GM10847 (cell line): Measurements from ENCODE around the gene TCIRG1.

Source experiments
- POLR2A ChIP-seq: IDR thresholded peaks from 2 replicates; pipeline ENCODE4 v1.6.1; 2011; ENCODE audit not compliant: insufficient read length; ENCODE audit errors: extremely low read depth

Gene TCIRG1

GRCh38 chr11:68038718-68039525 is at the start of gene TCIRG1:
TSS of gene TCIRG1 (plus strand) at chr11:68039025. CDS start at chr11:68041272, 2,247 bp downstream.
- TF ChIP-seq POLR2A, result peak; percentile 90

- TF ChIP-seq POLR2A, result no peak
Observed at GRCh38 chr11:67996051-67996450, 42.8 kb upstream of the TCIRG1 start.

GRCh38 chr11:67996622-67997474 is 42.0 kb upstream of the TCIRG1 start:
- no peak for TF ChIP-seq POLR2A

- no peak for TF ChIP-seq POLR2A
Observed at GRCh38 chr11:67997475-67997921, 41.3 kb upstream of the TCIRG1 start.

- TF ChIP-seq POLR2A, result no peak
Observed at GRCh38 chr11:67998150-67999045, 40.4 kb upstream of the TCIRG1 start.

- TF ChIP-seq POLR2A, result no peak
Observed at GRCh38 chr11:67999201-67999629, 39.6 kb upstream of the TCIRG1 start.

- TF ChIP-seq POLR2A, result no peak
Observed at GRCh38 chr11:67999704-68000103, 39.1 kb upstream of the TCIRG1 start.

GRCh38 chr11:68002575-68002937 is 36.3 kb upstream of the TCIRG1 start:
- no peak for TF ChIP-seq POLR2A

- TF ChIP-seq POLR2A, result peak; percentile 15
Observed at GRCh38 chr11:68002938-68003845, 35.6 kb upstream of the TCIRG1 start.

GRCh38 chr11:68003846-68004550 is 34.8 kb upstream of the TCIRG1 start, which contains the start of gene UNC93B1:
TSS of gene UNC93B1 (minus strand) at chr11:68004097. CDS start at chr11:68004043, 54 bp downstream.
- TF ChIP-seq POLR2A, result peak; percentile 67

- no peak for TF ChIP-seq POLR2A
Observed at GRCh38 chr11:68004551-68005335, 34.1 kb upstream of the TCIRG1 start.

GRCh38 chr11:68006606-68007166 is 32.1 kb upstream of the TCIRG1 start:
- no peak for TF ChIP-seq POLR2A
